ENCODE measurements around the gene MYOT.

MYOT gene

DNA sequence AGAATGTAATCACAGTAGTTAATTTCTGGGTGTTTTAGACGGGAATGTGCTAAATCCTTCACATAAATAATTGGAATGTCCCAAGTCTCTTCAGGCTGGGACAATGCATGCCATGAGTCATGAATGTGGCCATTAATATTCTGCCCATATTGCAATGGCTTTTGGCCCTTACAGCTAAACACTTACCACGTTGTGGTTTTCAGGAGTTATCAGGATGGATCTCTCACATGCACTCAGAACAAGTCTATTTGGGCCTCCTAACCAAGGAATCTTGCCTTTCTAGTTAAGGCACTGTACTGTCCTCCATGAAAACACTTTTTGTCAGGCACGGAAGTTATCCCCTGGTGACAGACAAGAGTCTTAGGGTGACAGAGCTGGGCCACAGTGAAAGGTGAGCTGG lies 54.3 kb downstream of the MYOT start:
- Mint-ChIP-seq H3K4me1 (no peaks in the 10 kb centered on the region), H3K4me3 (no peak overlapping the region)

DNA sequence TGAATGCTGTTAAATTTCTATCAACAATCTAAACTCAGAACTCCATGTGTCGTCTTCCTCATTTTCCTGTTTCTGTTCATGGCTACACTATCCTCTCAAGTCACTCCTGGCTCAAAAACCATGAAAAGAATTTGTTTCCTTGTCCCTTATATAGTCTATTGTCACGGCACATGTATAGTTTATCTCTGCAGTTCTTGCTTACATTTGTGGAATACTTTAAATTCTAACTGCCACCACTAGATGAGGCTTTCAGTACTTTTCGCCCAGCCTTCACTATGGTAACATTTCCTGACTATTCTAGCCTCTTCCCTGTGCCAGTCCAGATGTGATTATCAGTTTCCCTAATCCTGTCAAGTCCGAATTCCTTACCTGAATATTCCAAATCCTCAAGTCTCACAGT lies 56.2 kb downstream of the MYOT start:
- H3K36me3 Mint-ChIP-seq = peaks cover 2% of the 10 kb centered on the region
- no peaks in the 10 kb centered on the region for H3K27me3 Mint-ChIP-seq
- no peak overlapping the region for H3K27ac Mint-ChIP-seq
- no peaks in the 10 kb centered on the region for H3K4me1 Mint-ChIP-seq
- no peaks in the 10 kb centered on the region for H3K9me3 Mint-ChIP-seq
- no peak overlapping the region for H3K4me3 Mint-ChIP-seq

More for the DNA sequence above, 54.3 kb downstream of the MYOT start:
- peaks cover 5% of the 10 kb centered on the region for H3K9me3 Mint-ChIP-seq
- peaks cover 3% of the 10 kb centered on the region for H3K36me3 Mint-ChIP-seq
- H3K27ac Mint-ChIP-seq = no peak overlapping the region
- H3K27me3 Mint-ChIP-seq = no peaks in the 10 kb centered on the region

DNA sequence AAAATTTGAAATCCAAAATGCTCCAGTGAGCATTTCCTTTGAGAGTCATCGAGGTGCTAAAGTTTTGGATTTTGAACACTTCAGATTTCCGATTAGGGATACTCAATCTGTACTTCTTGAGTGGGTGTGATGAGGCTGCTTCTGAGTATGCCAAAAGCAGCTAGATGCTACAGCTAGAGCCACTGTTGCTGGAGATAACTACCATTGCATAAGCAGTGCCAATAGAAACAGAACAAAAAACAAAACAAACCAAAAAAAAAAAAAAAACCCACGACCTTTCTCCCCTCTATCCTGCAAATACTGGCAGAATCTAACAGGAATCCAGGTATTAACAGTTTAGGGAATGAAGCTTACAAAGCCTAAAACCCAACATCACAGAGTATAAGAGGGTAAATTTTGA lies 65.1 kb downstream of the MYOT start:
- Mint-ChIP-seq H3K4me3 (no peak overlapping the region), H3K27ac (no peak overlapping the region), H3K4me1 (peaks cover 9% of the 10 kb centered on the region), H3K36me3 (peaks cover 3% of the 10 kb centered on the region), H3K27me3 (no peaks in the 10 kb centered on the region), H3K9me3 (no peaks in the 10 kb centered on the region)

DNA sequence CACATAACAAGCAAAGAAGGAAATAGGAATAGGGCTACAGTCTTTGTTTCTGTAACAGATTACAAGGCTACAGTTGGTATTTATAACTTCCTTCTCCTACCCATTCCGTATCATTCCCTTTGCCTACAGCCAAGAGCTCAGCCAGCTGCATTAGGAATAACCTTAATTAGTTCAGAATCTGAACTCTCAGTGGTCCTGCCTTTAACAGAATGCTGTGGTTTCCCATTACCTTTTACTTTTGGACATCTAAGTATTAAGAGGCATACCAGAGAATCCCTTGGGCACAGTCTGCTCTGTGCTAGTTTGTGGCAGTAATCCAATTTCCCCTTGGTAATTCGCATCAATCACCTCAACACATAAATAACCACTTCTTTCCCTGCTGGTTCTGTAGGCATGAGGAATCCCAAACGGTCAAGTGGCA lies 65.8 kb downstream of the MYOT start:
- peaks cover 9% of the 10 kb centered on the region for H3K4me1 Mint-ChIP-seq
- peaks cover 3% of the 10 kb centered on the region for H3K36me3 Mint-ChIP-seq
- no peaks in the 10 kb centered on the region for H3K27me3 Mint-ChIP-seq
- H3K27ac Mint-ChIP-seq = peak overlapping the region; percentile 66
- no peak overlapping the region for H3K4me3 Mint-ChIP-seq
- H3K9me3 Mint-ChIP-seq = no peaks in the 10 kb centered on the region

DNA sequence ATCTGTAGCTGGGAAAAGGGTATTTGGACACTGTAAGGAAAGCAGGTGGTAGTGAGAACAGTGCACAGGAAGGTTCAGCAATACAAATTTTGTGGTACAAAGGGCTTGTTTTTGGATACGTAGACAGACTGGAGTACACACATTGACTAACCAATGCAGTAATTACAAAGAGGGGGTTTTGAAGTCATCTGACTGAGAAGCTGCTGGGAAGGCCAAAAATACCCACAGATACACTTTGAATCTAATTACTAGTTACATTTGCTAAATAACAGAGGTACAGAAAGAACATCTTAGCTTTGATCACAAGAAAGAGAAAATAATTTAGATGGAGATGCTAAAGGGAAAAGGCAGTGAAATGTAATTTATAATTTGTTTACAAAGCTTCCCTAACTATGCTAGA lies 67.5 kb downstream of the MYOT start:
- Mint-ChIP-seq H3K4me3 (no peak overlapping the region), H3K27ac (peak overlapping the region; percentile 62), H3K4me1 (peaks cover 15% of the 10 kb centered on the region), H3K27me3 (no peaks in the 10 kb centered on the region), H3K36me3 (peaks cover 10% of the 10 kb centered on the region), H3K9me3 (no peaks in the 10 kb centered on the region)

DNA sequence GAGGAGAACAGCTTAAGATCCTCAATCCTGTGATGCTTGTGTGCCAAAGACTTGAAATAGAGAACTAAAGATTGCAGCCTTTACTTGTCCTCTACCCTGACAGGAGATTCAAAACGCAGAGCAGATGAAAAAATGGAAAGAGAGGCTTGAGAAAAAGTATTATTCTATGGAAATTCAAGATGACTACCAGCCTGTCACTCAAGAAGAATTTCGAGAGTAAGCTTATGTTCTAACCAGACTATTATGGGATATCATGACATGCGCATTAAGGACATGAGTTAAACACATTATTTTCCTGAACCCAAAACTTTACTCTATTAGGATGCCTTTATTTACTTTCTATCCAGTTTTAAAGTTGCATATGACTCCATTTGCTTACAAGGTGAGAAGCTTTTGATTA lies 68.0 kb downstream of the MYOT start:
- Mint-ChIP-seq H3K27me3 (no peaks in the 10 kb centered on the region), H3K4me1 (peaks cover 15% of the 10 kb centered on the region), H3K27ac (peak overlapping the region; percentile 62), H3K36me3 (peaks cover 11% of the 10 kb centered on the region), H3K9me3 (no peaks in the 10 kb centered on the region), H3K4me3 (no peak overlapping the region)

Measured in activated naive CD4-positive, alpha-beta T cell treated with anti-CD3 and anti-CD28 coated beads, Interleukin-2, amount 50 U/mL, for 24 hours (primary cell).